HTERT RPE-1 (cell line): Measurements from ENCODE around the gene TCAP.

Experiments used
- in situ Hi-C: fragments of 300-500 bp; cut with MboI; formaldehyde crosslinking; loops from 4 replicates; pipeline ENCODE4 v1.14.3; 2020; ENCODE audit warnings: low sequenced_read_pairs

Gene TCAP

DNA sequence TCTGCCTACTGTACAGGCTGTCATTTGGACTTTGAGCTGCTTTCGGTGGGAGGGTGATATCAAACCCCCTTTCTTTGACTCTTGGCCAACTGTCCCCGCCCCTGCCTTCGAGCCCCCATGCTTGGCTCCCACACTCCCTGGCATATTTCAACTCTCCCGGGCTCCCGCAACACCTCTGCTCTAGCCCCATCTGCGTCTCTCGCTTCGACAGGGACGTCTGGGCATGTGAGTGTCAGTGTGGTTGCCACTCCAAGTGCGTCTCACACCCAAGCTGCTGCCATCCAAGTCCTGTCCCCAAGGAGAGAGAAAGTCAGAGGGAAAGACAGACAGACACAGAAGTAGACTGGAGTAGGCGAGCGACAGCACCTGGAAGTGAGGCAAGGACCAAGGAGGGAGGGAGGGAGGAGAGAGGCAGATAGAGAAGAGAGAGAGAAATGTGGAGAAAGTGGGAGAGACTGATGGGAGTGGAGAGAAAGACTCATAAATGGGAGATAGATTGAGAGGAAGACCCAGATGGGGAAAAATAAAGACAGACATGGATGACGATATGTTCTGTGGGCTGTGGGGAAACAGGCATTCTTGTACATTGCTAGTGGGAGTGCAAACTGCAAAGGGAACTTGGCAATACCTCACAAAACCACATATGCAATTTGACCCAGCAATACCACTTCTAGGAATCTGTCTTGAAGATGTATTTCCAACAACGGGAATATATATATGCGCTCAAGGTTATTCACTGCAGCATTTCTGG, 16.4 kb upstream of the TCAP start:
- in situ Hi-C loops: no loop called here

DNA sequence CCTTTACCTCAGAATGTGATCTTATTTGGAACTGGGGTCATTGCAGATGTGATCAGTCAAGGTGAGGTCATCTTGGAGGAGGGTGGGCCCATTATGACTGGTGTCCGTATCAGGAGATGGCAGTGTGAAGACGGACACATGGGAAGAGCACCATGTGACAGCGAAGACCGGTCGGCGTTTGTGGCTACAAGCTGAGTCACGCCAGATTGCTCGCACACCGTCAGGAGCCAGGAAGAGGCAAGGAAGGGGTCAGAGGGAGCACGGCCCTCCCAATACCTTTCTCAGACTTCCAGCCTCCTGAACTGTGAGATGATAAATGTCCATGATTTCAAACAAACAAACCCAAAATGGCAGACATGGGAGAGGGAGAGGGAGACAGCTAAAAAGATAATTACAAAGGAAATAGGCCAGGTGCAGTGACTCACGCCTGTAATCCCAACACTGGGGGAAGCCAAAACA, 15.0 kb upstream of the TCAP start:
- in situ Hi-C loops: no loop called here

DNA sequence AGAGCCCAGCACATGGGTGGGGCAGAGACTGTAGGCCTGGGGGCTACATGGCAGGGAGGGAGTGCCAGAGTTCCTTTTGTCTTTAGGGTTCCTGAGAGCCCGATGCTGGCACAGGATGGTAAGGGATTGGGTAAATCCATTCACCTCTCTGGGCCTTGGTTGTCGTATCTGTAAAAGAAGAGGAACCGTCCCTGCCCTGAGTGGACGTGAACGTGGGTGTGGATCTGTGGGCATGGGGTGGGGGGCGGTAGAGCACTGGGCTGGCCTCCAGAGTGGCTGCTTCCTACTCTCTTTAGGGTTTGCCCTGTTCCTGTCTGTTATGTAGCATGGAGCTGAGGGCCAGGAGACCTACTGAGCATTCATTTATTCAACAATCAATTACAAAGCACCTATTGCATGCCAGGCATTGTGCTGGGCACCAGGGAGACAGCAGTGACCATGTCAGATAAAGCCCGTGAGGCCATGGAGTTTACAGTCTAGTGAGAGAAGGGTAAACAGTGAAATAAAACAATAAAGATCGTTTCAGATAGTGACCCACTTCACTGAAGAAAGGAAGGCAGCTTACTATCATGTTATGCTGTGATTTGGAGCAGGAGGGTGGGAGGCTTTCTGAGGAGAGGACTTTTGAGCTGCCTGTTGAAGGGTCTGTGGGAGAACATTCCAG, 13.1 kb upstream of the TCAP start:
- in situ Hi-C loops: no loop called here

DNA sequence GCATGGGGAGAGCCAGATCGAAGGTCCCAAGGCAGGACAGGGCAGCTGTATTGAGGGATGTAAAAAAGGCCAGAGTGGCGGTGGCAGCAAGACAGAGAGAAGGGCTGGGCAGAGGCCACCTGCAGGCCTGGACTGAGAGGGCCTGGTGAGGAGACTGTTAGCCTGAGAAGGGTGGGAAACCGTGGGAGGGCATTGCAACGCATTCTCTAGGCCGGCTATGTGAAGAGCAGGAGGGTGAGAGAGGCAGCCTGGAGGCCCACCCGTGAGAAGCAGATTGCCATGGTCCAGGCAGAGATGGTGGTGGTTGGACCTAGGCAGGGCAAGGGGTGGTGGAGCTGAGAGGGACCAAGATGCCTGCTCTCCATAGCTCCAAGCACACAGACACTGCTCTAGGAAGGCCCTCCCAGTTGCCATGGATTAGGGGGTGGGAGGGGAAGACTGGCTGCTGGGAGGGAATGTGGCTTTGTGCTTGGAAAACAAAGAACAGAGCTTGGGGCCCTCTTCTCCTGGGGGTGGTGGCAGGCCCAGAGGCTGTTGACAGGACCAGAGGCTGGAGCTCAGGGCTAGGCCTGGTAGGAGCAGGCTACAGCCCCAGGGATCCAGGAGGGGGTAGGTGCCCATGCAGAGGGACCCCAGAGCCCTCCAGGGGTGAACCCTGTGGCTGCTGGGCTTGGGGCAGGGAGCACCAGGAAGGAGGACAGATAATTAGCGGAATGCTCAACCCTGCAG, 12.4 kb upstream of the TCAP start:
- in situ Hi-C loops: no loop called here

DNA sequence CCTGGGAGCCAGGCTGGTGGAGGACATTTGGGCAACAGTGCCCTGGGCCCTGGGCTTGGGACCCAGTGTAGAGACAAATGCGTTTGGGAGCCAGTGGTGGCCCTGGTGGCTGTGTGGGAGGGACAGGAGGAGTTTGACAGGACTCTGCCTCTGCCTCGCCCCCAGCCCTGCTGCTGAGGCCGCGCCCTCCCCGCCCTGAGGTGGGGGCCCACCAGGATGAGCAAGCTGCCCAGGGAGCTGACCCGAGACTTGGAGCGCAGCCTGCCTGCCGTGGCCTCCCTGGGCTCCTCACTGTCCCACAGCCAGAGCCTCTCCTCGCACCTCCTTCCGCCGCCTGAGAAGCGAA, 11.9 kb upstream of the TCAP start:
- in situ Hi-C loops: no loop called here

DNA sequence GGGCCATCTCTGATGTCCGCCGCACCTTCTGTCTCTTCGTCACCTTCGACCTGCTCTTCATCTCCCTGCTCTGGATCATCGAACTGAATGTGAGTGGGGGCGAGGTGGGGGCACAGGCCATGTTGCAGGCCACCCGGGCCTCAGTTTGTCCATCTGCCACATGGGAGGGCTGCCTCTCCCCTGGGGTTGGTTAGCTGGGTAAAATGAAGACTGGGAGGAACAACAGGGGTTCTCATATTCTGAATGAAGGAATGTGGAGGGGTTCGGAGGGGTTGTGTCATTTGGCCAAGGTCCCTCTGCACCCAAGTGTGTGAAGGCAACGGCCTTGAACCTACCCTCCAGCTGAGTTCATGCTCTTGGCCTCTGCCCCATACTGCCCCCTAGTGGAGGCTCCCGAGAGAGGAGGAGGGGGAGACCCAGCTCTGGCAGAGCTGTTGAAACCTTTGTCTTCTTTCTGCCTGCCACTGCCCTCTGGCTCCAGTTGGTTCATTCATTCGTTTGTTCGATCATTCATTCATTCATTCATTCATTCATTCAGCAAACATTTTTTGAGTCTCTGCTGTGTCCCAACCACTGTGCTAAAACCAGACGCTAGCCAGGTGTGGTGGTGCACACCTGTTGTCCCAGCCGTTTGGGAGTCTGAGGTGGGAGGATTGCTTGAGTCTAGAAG, 11.4 kb upstream of the TCAP start:
- in situ Hi-C loops: no loop called here

DNA sequence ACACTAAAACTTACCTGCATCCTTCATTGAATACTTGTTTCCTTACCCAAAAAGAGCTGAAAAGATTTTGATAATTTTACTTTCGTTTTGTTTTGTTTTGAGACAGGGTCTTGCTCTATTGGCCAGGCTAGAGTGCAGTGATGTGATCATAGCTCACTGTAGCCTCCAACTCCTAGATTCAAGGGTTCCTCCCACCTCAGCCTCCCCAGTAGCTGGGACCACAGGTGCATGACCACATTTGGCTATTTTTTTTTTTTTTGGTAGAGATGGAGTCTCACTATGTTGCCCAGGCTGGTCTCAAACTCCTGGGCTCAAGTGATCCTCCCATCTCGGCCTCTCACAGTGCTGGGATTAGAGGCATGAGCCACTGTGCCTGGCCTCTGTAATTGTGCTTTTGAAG, 10.0 kb upstream of the TCAP start:
- in situ Hi-C loops: no loop called here

DNA sequence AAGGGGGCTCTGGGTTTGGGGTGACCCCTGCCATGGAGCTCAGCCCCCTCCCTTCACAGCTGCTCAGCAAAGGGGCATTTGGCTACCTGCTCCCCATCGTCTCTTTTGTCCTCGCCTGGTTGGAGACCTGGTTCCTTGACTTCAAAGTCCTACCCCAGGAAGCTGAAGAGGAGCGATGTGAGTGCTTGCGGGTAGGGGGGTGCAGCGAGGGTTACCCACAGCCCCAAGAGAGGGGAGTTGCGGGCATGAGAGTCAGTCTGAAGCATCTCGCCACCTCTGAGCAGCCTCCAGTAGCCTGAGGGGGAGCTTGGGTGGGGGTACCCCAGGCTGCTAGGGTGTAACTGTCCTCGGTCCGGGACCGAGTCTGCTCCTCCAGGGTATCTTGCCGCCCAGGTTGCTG, 6.8 kb upstream of the TCAP start:
- in situ Hi-C loops: no loop called here

DNA sequence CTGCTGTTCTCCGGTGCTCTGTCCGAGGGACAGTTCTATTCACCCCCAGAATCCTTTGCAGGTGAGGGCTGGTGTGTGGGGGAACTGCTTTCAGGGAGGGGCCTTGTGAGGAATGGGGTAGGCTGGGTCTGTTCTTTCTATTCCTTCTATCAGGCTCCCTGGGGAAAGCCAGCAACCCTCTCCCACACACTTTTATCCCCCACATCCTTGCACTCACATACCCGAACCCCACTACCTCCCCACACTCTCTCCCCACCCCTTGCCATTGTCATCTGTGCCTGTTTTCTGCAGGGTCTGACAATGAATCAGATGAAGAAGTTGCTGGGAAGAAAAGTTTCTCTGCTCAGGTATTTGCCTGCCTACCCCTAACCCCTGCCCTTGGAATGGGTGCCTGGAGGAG, 6.4 kb upstream of the TCAP start:
- in situ Hi-C loops: no loop called here

DNA sequence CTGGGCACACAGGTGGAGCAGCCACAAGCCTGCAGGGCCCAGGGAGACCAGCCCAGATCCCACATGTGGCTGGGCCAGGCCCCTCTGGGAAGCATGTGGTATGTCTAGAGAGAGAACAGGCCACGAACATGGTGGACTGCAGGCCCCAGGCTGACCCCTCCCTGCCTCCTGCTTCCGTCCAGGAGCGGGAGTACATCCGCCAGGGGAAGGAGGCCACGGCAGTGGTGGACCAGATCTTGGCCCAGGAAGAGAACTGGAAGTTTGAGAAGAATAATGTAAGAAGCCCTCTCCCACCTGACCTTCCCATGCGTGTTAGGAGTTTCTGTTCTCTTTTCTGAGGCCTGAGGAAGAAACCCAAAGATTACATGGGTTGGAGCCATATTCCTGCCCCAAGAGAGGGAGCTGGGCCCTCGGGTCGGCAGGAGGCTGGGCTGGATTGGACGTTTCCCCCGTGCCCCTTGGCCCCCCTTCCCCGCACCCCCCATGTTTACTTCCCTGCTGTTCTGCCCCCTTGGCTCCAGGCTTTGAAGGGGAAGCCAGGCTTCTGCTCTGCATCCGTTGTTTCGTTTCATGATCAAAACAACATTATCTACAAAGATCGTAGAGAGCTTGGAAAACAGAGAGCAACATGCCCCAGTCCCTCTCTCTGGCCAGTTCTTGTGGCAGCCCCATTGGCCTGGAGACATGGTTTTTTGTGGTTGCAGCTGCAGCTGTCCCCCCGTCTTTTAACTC, 5.7 kb upstream of the TCAP start:
- in situ Hi-C loops: no loop called here

DNA sequence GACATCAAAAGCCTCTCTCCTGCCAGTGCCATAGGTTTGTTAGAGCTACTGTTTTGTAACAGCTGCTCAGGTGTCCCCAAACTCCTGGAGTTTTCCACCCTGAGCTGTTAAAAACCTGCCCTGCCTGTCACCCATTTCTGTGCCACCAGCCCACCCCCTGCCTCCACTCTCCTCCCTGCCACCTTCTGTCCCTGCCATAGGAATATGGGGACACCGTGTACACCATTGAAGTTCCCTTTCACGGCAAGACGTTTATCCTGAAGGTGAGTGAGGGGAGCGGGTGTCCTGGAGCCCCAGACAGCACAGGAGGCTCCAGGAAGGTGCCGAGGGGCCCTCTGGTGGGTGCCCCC, 5.2 kb upstream of the TCAP start:
- in situ Hi-C loops: no loop called here

DNA sequence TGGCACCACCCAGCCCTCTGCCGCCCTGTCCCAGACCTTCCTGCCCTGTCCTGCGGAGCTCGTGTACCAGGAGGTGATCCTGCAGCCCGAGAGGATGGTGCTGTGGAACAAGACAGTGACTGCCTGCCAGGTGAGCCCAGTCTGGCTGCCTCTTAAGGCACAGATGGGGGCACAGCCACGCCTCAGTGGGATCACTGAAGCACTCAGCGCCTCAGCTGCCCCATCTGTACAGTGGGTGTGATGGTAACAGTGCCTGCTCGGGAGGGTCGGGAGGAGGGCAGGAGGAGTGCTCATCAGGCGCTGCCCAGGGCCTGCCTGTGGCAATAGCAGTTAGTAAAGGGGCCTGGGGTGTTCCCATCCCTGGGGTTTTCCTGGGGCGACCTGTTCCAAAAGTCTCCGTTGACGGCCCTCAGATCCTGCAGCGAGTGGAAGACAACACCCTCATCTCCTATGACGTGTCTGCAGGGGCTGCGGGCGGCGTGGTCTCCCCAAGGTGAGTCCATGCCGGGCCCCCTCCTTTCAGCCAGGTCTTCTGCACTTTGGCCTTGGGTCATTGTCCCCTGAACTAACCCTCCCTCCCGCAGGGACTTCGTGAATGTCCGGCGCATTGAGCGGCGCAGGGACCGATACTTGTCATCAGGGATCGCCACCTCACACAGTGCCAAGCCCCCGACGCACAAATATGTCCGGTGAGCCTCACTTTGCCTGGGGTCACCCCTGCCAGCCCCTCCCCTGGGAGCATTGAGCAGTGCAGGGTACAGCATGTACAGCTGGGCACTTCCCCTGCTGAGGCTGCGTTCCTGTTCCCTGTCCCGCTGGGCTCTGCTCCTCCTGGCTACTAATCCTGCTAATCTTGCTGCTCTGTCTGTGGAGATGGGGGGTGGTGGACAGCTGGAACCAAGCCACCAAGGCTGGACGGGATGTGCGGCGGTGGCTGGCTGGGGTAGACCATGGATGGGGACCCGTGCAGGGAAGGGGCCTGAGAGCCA, 4.5 kb upstream of the TCAP start:
- in situ Hi-C loops: no loop called here

DNA sequence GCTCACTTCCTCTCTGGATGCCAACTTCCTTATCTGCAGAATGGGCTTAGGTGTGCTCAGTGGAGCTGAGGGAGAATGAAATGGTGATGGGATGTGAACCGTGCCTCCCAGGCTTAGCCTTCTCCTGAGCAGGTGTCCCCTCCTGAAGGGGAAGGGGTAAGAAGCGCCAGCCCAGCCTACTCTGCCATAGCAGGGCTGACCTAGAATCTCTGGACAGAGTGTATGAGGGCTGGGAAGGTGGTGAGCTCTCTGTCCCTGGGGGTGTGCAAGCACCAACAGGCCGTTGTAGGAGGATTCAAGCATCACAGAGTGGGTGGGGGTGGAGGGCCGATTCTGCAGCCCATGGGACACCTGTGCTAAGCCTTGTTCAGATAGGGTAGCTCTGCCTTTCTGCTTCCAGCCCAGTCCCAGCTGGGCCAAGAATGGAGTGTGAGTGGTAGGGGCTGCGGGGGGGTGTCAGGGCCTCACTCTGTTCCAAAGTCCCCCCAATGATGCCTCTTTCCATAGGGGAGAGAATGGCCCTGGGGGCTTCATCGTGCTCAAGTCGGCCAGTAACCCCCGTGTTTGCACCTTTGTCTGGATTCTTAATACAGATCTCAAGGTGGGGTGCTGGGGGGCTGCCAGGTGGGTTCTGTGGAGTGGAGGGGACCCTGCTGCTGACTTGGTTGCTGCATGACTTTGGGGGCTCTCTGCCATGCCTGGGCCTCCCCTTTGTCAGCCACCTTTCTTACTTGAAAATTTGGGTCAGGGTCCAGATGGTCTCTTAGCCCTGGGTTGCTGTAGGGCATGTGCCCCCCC, 3.2 kb upstream of the TCAP start:
- in situ Hi-C loops: no loop called here

DNA sequence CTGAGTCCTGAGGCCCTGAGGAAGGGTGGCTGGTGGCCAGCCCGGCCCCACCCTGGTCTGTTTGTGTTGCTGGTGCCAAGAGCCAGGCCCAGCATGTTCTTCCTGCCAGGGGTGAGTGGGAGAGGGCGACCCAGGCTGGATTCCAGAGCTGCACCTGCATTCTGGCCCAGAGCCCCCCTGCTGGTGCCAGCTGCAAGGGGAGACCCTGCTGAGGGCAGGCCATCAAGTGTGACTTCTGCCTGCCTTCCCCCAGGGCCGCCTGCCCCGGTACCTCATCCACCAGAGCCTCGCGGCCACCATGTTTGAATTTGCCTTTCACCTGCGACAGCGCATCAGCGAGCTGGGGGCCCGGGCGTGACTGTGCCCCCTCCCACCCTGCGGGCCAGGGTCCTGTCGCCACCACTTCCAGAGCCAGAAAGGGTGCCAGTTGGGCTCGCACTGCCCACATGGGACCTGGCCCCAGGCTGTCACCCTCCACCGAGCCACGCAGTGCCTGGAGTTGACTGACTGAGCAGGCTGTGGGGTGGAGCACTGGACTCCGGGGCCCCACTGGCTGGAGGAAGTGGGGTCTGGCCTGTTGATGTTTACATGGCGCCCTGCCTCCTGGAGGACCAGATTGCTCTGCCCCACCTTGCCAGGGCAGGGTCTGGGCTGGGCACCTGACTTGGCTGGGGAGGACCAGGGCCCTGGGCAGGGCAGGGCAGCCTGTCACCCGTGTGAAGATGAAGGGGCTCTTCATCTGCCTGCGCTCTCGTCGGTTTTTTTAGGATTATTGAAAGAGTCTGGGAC, 2.4 kb upstream of the TCAP start:
- in situ Hi-C loops: no loop called here

DNA sequence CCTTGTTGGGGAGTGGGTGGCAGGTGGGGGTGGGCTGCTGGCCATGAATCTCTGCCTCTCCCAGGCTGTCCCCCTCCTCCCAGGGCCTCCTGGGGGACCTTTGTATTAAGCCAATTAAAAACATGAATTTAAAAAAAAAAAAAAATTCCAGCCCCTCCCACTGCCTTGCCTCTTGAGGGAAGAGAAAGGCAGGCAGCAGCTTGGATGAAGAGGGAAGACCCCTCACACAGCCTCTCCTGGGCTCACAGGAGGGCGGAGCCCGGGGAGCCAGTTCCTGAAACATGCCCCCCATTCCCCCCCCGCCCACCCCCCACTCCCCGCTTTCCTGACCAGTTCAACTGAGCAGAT, 1.8 kb upstream of the TCAP start:
- in situ Hi-C loops: no loop called here

DNA sequence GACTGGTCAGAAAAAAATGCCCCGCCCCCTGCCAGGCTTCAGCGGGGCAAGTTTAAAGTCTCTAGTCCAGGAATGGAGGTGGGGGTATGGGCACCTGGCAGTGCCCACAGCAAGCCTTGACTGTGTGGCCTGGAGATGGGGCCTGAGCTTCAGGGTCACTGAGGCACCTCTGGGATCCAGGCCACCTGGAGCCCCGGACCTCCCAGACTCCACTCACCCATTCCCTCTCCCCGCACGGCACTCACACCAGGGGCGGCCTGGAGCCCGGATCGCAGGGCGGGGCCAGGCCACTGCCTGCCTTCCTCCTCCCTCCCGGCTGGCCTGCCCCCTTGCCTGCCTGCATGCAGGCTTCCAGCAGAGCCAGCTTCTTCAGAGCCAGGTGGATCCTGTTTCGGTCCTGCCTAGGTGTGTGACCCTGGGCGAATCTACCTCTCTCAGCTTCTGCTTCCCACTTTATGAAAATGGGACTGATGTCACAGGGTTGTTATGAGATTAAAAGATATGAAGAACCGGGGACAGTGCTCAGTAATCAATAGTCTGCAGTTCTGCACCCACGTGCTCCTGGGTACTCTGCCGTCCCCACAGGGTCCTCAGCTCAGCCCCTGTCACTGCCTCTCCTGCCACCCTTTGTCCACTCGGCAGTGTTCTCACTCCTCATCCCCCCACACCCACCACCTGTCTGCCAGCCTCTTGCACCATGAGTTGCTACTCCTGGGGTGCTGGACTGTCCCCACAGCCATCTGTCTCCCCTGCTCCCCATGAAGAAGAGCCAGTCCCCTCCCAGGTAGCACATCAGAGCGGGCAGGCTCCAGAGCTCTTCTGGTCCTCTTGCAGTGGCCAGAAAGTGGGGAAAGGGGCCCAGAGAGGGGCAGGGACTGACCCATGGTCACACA, 1.2 kb upstream of the TCAP start:
- in situ Hi-C loops: no loop called here

DNA sequence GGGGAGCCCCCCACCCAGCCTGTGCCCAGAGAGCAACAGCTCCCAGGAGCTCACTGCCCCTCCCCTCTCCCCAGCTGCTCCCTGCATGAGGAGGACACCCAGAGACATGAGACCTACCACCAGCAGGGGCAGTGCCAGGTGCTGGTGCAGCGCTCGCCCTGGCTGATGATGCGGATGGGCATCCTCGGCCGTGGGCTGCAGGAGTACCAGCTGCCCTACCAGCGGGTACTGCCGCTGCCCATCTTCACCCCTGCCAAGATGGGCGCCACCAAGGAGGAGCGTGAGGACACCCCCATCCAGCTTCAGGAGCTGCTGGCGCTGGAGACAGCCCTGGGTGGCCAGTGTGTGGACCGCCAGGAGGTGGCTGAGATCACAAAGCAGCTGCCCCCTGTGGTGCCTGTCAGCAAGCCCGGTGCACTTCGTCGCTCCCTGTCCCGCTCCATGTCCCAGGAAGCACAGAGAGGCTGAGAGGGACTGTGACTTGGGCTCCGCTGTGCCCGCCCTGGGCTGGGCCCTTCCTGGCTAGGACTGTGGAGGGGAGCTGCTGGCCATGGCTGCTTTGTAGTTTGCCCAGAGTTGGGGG, 584 bp downstream of the TCAP start:
- in situ Hi-C loops: no loop called here
